ENCODE data around the gene UBR7. TPM values are rescaled to one million over a fixed set of nuclear protein-coding genes. Genes with fewer than 3 reads are reported as not detected.

UBR7 gene
- total and polyA plus RNA-seq, 7 experiments from 2014 or later: 10.1 to 31.3 (median 13.6) TPM

GRCh38 chr14:93175492-93175891, 31.6 kb upstream of the UBR7 start:
- intact Hi-C loops (cut with micrococcal nuclease): no loop called here
- H3K9me3 ChIP-seq (ENCODE audit: control insufficient read depth in 2 of 3, low read length in 3 of 3): no peaks in the 10 kb centered on the region
- H3K27me3 ChIP-seq (ENCODE audit: control insufficient read depth in 2 of 2, insufficient read depth in 2 of 2, low read length in 2 of 2): no peaks in the 10 kb centered on the region
- DNase-seq (no peak), ATAC-seq (no peak)
- no peak overlapping the region for H3K27ac ChIP-seq (ENCODE audit: low read depth, low read length)
- CTCF ChIA-PET: interaction anchor here (0.6 to 1.3 kb wide), 2 partner anchors 15 to 62 kb away, joined by 5 to 10 read pairs; no protein-coding TSS in a partner anchor
- no peaks in the 10 kb centered on the region for H3K36me3 ChIP-seq (ENCODE audit: control insufficient read depth in 2 of 3, insufficient read depth in 3 of 3, low read length in 3 of 3)
- H3K4me1 ChIP-seq (ENCODE audit: control insufficient read depth in 2 of 2, insufficient read depth in 2 of 2, low read length in 2 of 2): no peaks in the 10 kb centered on the region
- POLR2A ChIA-PET: no interaction called here
- H3K9me3 Mint-ChIP-seq: no peaks in the 10 kb centered on the region
- H3K36me3 Mint-ChIP-seq: no peaks in the 10 kb centered on the region
- no peaks in the 10 kb centered on the region for H3K27me3 Mint-ChIP-seq
- H3K4me3 Mint-ChIP-seq: no peak overlapping the region
- H3K27ac Mint-ChIP-seq: no peak overlapping the region
- H3K4me3 ChIP-seq (ENCODE audit: low read length): no peak overlapping the region
- H3K4me1 Mint-ChIP-seq: peaks cover 0 to 4% (median 0%) of the 10 kb centered on the region in 7 donors

DNA sequence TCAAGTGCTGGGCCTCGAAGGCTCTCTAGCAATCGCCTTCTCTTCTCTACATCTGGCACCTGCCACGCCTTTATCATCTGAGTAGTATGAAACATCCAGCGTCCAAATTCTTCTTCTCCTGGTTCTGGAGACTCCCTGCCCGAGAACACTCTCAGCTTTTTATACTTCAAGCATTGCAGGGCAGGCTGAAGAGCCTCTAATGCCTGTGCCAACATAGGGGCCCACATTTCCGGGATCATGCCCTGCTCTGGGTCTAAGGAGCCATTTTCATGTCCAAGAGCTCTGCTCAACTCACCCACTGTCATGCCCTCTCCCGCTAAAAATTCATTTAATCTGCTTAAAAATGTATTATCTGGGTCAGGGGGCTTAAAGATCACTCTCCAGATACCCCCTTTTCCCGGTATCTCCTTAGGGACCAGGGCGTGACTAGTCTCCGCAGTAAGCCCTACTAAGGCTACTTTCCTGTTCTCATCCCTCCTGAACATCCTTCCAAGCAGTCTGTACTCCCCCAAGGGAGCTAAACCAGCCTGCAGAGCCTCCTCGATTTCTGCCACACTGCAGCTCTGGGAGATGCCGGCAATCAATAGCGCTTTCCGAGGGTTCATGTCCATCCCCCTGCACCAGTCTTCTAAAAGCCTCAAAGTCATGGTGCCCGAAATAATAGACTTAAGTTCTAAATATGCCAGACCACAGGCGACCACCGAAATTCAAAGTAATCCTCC, 23.3 kb upstream of the UBR7 start:
- peak overlapping the region; percentile 96 for H3K27ac ChIP-seq (ENCODE audit: low read depth, low read length)
- peak overlapping the region; percentile 84 to 98 (median 89) for H3K4me3 Mint-ChIP-seq
- POLR2A ChIA-PET: interaction anchor here (1.0 to 6.2 kb wide), 6 partner anchors 24 to 897 kb away, joined by 3 to 69 read pairs (median 6); partner anchors contain the start of genes DDX24, GON7, IFI27L1 and ITPK1
- no peaks in the 10 kb centered on the region for H3K9me3 Mint-ChIP-seq
- ATAC-seq: no peak
- peaks cover 25 to 54% (median 38%) of the 10 kb centered on the region in 7 donors for H3K4me1 Mint-ChIP-seq
- H3K27me3 ChIP-seq (ENCODE audit: control insufficient read depth in 2 of 2, insufficient read depth in 2 of 2, low read length in 2 of 2): no peaks in the 10 kb centered on the region
- H3K9me3 ChIP-seq (ENCODE audit: control insufficient read depth in 2 of 3, low read length in 3 of 3): no peaks in the 10 kb centered on the region
- peak overlapping the region; percentile 84 to 97 (median 93) for H3K27ac Mint-ChIP-seq
- H3K4me1 ChIP-seq (ENCODE audit: control insufficient read depth in 2 of 2, insufficient read depth in 2 of 2, low read length in 2 of 2): peaks cover 9 to 23% of the 10 kb centered on the region in 2 donors
- CTCF ChIA-PET: interaction anchor here (0.6 to 3.2 kb wide), 6 partner anchors 21 to 227 kb away, joined by 3 to 16 read pairs (median 4); partner anchors contain the start of gene ITPK1
- peak overlapping the region; percentile 95 for H3K4me3 ChIP-seq (ENCODE audit: low read length)
- peaks cover 4 to 16% (median 10%) of the 10 kb centered on the region in 5 donors for H3K36me3 Mint-ChIP-seq
- no peaks in the 10 kb centered on the region for H3K27me3 Mint-ChIP-seq
- H3K36me3 ChIP-seq (ENCODE audit: control insufficient read depth in 2 of 3, insufficient read depth in 3 of 3, low read length in 3 of 3): peaks cover 0 to 12% (median 0%) of the 10 kb centered on the region in 3 experiments
- intact Hi-C loops (cut with micrococcal nuclease): loop anchor here (1.0 to 10.0 kb wide), 8 partner anchors 24 to 1971 kb away; partner anchors contain the start of genes GOLGA5 (in 2 of the 2), BTBD7 (in 1 of the 2), CPSF2 (in 1 of the 2) and DICER1 (in 1 of the 2)
- DNase-seq: no peak

GRCh38 chr14:93184391-93185348, 22.4 kb upstream of the UBR7 start, which contains the start of the genes LYSET and MOAP1:
Gene LYSET, plus strand, starts transcription at chr14:93185317. Its CDS starts 89 bp downstream, at chr14:93185406.
Gene MOAP1, minus strand, starts transcription at chr14:93184897. Its CDS starts 655 bp downstream, at chr14:93184242.
- ChIA-PET CTCF (interaction anchor here (0.9 to 3.2 kb wide), 7 partner anchors 22 to 83 kb away, joined by 3 to 16 read pairs (median 4); partner anchors contain the start of genes GON7, ITPK1 and UBR7), POLR2A (interaction anchor here (0.6 to 6.2 kb wide), 14 partner anchors 11 to 1145 kb away, joined by 3 to 69 read pairs (median 4); partner anchors contain the start of genes DDX24, GON7, IFI27L1 and ITPK1)
- peaks cover 4 to 16% (median 10%) of the 10 kb centered on the region in 5 donors for H3K36me3 Mint-ChIP-seq
- intact Hi-C loops (cut with micrococcal nuclease): loop anchor here (1.0 to 10.0 kb wide), 9 partner anchors 23 to 1970 kb away; partner anchors contain the start of genes BTBD7 (in 2 of the 2), GOLGA5 (in 2 of the 2), GON7 (in 2 of the 2) and UBR7 (in 2 of the 2)
- H3K4me1 ChIP-seq (ENCODE audit: control insufficient read depth in 2 of 2, insufficient read depth in 2 of 2, low read length in 2 of 2): peaks cover 9 to 23% of the 10 kb centered on the region in 2 donors
- H3K27ac Mint-ChIP-seq: peak within 1 kb of the TSS; percentile 91 to 98 (median 96)
- ATAC-seq: peak; percentile 90
- no peaks in the 10 kb centered on the region for H3K9me3 Mint-ChIP-seq
- peak within 1 kb of the TSS; percentile 95 for H3K4me3 ChIP-seq (ENCODE audit: low read length)
- H3K36me3 ChIP-seq (ENCODE audit: control insufficient read depth in 2 of 3, insufficient read depth in 3 of 3, low read length in 3 of 3): peaks cover 0 to 12% (median 0%) of the 10 kb centered on the region in 3 experiments
- H3K27ac ChIP-seq (ENCODE audit: low read depth, low read length): peak within 1 kb of the TSS; percentile 96
- H3K9me3 ChIP-seq (ENCODE audit: control insufficient read depth in 2 of 3, low read length in 3 of 3): no peaks in the 10 kb centered on the region
- no peaks in the 10 kb centered on the region for H3K27me3 ChIP-seq (ENCODE audit: control insufficient read depth in 2 of 2, insufficient read depth in 2 of 2, low read length in 2 of 2)
- H3K4me1 Mint-ChIP-seq: peaks cover 24 to 60% (median 42%) of the 10 kb centered on the region in 7 donors
- peak within 1 kb of the TSS; percentile 90 to 98 (median 96) for H3K4me3 Mint-ChIP-seq
- DNase-seq: peak; percentile 78 to 91 (median 89)
- no peaks in the 10 kb centered on the region for H3K27me3 Mint-ChIP-seq

GRCh38 chr14:93185349-93185720, 21.7 kb upstream of the UBR7 start:
- peaks cover 0 to 12% (median 0%) of the 10 kb centered on the region in 3 experiments for H3K36me3 ChIP-seq (ENCODE audit: control insufficient read depth in 2 of 3, insufficient read depth in 3 of 3, low read length in 3 of 3)
- no peak for ATAC-seq
- Mint-ChIP-seq H3K9me3 (no peaks in the 10 kb centered on the region), H3K27me3 (no peaks in the 10 kb centered on the region), H3K4me3 (peak overlapping the region; percentile 90 to 98 (median 96)), H3K4me1 (peaks cover 26 to 63% (median 46%) of the 10 kb centered on the region in 7 donors), H3K27ac (peak overlapping the region; percentile 91 to 98 (median 96)), H3K36me3 (peaks cover 4 to 16% (median 10%) of the 10 kb centered on the region in 5 donors)
- no peak for DNase-seq
- no peaks in the 10 kb centered on the region for H3K9me3 ChIP-seq (ENCODE audit: control insufficient read depth in 2 of 3, low read length in 3 of 3)
- no peaks in the 10 kb centered on the region for H3K27me3 ChIP-seq (ENCODE audit: control insufficient read depth in 2 of 2, insufficient read depth in 2 of 2, low read length in 2 of 2)
- H3K4me1 ChIP-seq (ENCODE audit: control insufficient read depth in 2 of 2, insufficient read depth in 2 of 2, low read length in 2 of 2): peaks cover 9 to 23% of the 10 kb centered on the region in 2 donors
- H3K4me3 ChIP-seq (ENCODE audit: low read length): peak overlapping the region; percentile 94
- peak overlapping the region; percentile 95 for H3K27ac ChIP-seq (ENCODE audit: low read depth, low read length)
- CTCF ChIA-PET: interaction anchor here (0.9 to 3.2 kb wide), 6 partner anchors 21 to 83 kb away, joined by 3 to 16 read pairs (median 4); partner anchors contain the start of genes GON7, ITPK1 and UBR7
- intact Hi-C loops (cut with micrococcal nuclease): loop anchor here (1.0 to 10.0 kb wide), 8 partner anchors 22 to 1969 kb away; partner anchors contain the start of genes GOLGA5 (in 2 of the 2), BTBD7 (in 1 of the 2), CPSF2 (in 1 of the 2) and DICER1 (in 1 of the 2)
- POLR2A ChIA-PET: interaction anchor here (0.6 to 6.2 kb wide), 12 partner anchors 11 to 1146 kb away, joined by 3 to 69 read pairs (median 4); partner anchors contain the start of genes DDX24, GON7, IFI27L1 and ITPK1

GRCh38 chr14:93186466-93186865, 20.6 kb upstream of the UBR7 start:
- Mint-ChIP-seq H3K27me3 (no peaks in the 10 kb centered on the region), H3K27ac (peak overlapping the region; percentile 42 to 97 (median 84)), H3K36me3 (peaks cover 4 to 16% (median 10%) of the 10 kb centered on the region in 5 donors), H3K9me3 (no peaks in the 10 kb centered on the region), H3K4me3 (peak overlapping the region; percentile 46 to 98 (median 66)), H3K4me1 (peaks cover 27 to 63% (median 46%) of the 10 kb centered on the region in 7 donors)
- no peak overlapping the region for H3K4me3 ChIP-seq (ENCODE audit: low read length)
- peaks cover 0 to 12% (median 0%) of the 10 kb centered on the region in 3 experiments for H3K36me3 ChIP-seq (ENCODE audit: control insufficient read depth in 2 of 3, insufficient read depth in 3 of 3, low read length in 3 of 3)
- peaks cover 9 to 23% of the 10 kb centered on the region in 2 donors for H3K4me1 ChIP-seq (ENCODE audit: control insufficient read depth in 2 of 2, insufficient read depth in 2 of 2, low read length in 2 of 2)
- H3K9me3 ChIP-seq (ENCODE audit: control insufficient read depth in 2 of 3, low read length in 3 of 3): no peaks in the 10 kb centered on the region
- DNase-seq (no peak), ATAC-seq (no peak)
- H3K27ac ChIP-seq (ENCODE audit: low read depth, low read length): peak overlapping the region; percentile 17
- no peaks in the 10 kb centered on the region for H3K27me3 ChIP-seq (ENCODE audit: control insufficient read depth in 2 of 2, insufficient read depth in 2 of 2, low read length in 2 of 2)
- POLR2A ChIA-PET: interaction anchor here (0.6 to 6.2 kb wide), 4 partner anchors 9 to 1261 kb away, joined by 3 to 69 read pairs (median 4); partner anchors contain the start of genes GON7 and UBR7
- CTCF ChIA-PET: no interaction called here
- intact Hi-C loops (cut with micrococcal nuclease): loop anchor here in 1 of 2 donors (10.0 kb wide), 2 partner anchors 1062 to 1968 kb away; partner anchors contain the start of genes CPSF2, DICER1 and NDUFB1
